Colonic mucosa (tissue), 4 donors: ENCODE results near the gene SERPINI1. TPM values are rescaled to one million over a fixed set of nuclear protein-coding genes. Genes with fewer than 3 reads are reported as not detected.

Experiments used
- DNase-seq: peaks from one replicate; pipeline ENCODE4 v3.0.0-alpha.2; 2020
- H3K27ac ChIP-seq: fragments of 200-600 bp; one replicate; pipeline ENCODE4 v1.8.0; 2021
- H3K27me3 ChIP-seq: fragments of 200-600 bp; one replicate; pipeline ENCODE4 v1.8.0; 2021
- H3K36me3 ChIP-seq: fragments of 200-600 bp; one replicate; pipeline ENCODE4 v1.8.0; 2021
- H3K4me1 ChIP-seq: fragments of 200-600 bp; one replicate; pipeline ENCODE4 v1.8.0; 2021; ENCODE audit warnings: mild to moderate bottlenecking
- H3K4me3 ChIP-seq: fragments of 200-600 bp; one replicate; pipeline ENCODE4 v1.8.0; 2021
- H3K9ac ChIP-seq, 2 donors: one replicate each; pipeline ENCODE4 v1.7.0; 2013; ENCODE audit warnings: control low read depth in 2 of 2, low read depth in 2 of 2, low read length in 2 of 2
- H3K9me3 ChIP-seq: fragments of 200-600 bp; one replicate; pipeline ENCODE4 v1.8.0; 2021
- intact Hi-C: fragments of 100-400 bp; cut with DNase I; formaldehyde crosslinking; loops from one replicate; pipeline ENCODE4 v1.14.1; 2022
- total RNA-seq, 2 donors: library from RNA; stranded (reverse); fragmentation: NEBNext Ultra II Directional in 1 of 2; extraction: Animal tissue kit (Norgen Biotek cat#: 25700) in 1 of 2; gene quantifications; one replicate each; pipeline ENCODE4 v1.2.1, GENCODE V29; 2021
- TF ChIP-seq, protein P1 (sequence below): fragments of 200-600 bp; IDR thresholded peaks from one replicate; pipeline ENCODE4 v1.8.0; 2022; ENCODE audit warnings: antibody characterized with exemption, mild to moderate bottlenecking
- donor health status: healthy.
- donor health status: DM: no; HTN: no; CAD: no.
- donor health status: DM: no; HTN: no; CAD: no.

The SERPINI1 gene
- total RNA-seq, 2 donors from 2014 or later: 1.1 to 1.3 TPM

DNA sequence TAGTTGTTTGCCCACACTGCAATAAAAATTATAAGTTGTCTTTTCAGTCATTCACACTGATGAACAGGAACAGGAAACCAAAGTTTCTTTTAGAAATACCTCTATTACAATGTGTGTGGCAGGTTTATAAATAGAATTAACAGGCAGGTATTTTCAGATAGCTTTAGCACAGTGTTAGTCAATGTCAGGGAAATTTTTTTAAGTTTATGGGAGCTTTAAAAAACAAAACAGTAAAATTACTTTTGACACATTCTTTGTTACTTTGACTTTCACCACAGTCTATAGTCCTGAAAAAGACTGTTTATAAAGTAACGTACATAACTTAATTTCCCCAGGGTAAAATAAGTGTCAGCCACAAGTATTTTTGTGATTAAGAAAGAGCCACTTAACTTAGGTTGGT is 38.1 kb downstream of the SERPINI1 start:
- intact Hi-C loops: no loop called here
- H3K4me3 ChIP-seq: no peak overlapping the region
- no peak for DNase-seq
- H3K9ac ChIP-seq: no peak overlapping the region
- H3K9me3 ChIP-seq: no peaks in the 10 kb centered on the region
- no peaks in the 10 kb centered on the region for H3K36me3 ChIP-seq
- no peaks in the 10 kb centered on the region for H3K27me3 ChIP-seq
- no peaks in the 10 kb centered on the region for H3K4me1 ChIP-seq
- TF ChIP-seq, protein P1, sequence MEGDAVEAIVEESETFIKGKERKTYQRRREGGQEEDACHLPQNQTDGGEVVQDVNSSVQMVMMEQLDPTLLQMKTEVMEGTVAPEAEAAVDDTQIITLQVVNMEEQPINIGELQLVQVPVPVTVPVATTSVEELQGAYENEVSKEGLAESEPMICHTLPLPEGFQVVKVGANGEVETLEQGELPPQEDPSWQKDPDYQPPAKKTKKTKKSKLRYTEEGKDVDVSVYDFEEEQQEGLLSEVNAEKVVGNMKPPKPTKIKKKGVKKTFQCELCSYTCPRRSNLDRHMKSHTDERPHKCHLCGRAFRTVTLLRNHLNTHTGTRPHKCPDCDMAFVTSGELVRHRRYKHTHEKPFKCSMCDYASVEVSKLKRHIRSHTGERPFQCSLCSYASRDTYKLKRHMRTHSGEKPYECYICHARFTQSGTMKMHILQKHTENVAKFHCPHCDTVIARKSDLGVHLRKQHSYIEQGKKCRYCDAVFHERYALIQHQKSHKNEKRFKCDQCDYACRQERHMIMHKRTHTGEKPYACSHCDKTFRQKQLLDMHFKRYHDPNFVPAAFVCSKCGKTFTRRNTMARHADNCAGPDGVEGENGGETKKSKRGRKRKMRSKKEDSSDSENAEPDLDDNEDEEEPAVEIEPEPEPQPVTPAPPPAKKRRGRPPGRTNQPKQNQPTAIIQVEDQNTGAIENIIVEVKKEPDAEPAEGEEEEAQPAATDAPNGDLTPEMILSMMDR: no peak
- no peak overlapping the region for H3K27ac ChIP-seq

DNA sequence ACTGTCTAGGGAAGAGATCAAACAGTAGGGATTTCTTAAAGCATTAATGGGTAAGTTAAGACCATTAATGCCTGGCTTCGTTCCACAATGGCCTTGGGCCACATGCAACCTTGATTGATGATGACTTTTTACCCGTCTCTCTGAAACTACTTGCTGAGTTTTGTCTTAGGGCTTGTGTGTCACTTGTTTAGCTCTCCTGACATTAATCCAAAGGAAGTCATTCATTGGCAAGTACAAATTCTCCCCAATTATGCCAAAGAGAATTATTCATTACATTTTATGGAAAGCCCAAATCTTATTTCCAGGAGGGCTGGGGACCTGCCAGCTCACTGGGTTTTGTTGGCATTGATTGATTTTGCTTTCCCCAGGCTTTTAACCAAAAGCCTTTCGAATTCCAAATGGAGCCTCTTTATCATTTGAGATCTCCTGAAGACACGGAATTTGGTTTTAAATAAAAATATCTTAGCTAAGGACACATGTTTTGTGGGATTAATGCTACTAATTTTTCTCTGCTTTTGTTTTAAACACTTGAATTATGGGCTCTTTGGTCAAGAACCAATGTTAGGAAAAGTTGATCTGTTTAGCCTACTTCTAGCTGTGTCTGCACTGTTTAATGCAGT is 40.7 kb downstream of the SERPINI1 start:
- Histone ChIP-seq H3K27me3 (no peaks in the 10 kb centered on the region), H3K4me3 (no peak overlapping the region), H3K36me3 (no peaks in the 10 kb centered on the region), H3K27ac (no peak overlapping the region), H3K9me3 (no peaks in the 10 kb centered on the region), H3K9ac (no peak overlapping the region), H3K4me1 (no peaks in the 10 kb centered on the region)
- TF ChIP-seq, protein P1: no peak
- intact Hi-C loops: no loop called here
- DNase-seq: no peak

DNA sequence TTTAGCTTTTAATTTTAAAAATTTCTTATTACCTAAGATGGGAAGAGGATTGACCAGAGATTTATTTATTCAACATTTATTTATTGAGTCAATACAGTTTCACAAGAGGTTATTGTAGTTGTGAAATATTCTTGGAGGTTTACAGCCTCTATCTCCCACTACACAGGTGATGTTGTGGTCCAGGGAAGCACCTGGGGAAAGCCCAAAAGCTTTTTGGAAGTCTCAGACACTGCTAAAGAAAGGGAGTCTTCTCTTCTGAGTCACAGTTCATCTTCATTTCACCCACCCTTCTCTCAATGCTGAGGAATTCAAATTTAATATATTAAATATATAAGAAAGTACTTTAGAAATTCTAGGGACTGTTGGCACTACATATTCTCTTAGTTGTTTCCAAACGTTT is 41.8 kb downstream of the SERPINI1 start:
- H3K36me3 ChIP-seq: no peaks in the 10 kb centered on the region
- no peaks in the 10 kb centered on the region for H3K27me3 ChIP-seq
- no peak for DNase-seq
- no peak overlapping the region for H3K4me3 ChIP-seq
- no peaks in the 10 kb centered on the region for H3K9me3 ChIP-seq
- H3K4me1 ChIP-seq: no peaks in the 10 kb centered on the region
- H3K9ac ChIP-seq: no peak overlapping the region
- no peak overlapping the region for H3K27ac ChIP-seq
- intact Hi-C loops: no loop called here
- TF ChIP-seq, protein P1: no peak

DNA sequence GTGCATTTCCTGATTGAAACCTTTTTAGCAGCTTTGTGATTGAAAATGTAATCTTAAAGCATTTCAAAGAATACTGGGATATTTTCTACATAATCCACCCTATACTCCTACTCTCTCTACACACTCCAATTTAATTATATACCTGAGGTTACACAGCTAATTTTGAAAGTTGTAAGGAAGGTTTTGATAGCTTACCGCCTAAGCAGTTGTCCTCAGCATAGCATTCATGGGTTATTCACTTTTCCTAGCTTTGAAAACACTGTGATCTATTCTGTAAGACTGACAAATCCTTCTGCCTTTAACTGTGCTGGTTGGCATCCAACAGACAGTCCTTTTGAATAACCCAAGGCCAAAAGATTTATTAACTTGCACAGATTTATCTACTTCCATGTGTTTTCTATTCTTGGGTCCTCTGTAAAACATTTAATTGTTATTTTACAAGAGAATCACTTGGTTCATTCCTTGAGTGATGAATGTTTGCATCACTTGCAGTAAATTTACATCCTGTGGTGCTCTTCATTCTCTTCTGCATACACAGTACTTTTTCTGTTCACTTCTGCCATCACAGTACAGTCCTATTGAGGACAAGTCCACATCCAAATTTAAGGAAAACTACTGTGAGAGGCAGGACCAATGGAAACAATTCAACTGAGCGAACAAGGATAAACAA is 44.8 kb downstream of the SERPINI1 start:
- no peaks in the 10 kb centered on the region for H3K36me3 ChIP-seq
- TF ChIP-seq, protein P1: no peak
- no peaks in the 10 kb centered on the region for H3K4me1 ChIP-seq
- H3K9ac ChIP-seq: no peak overlapping the region
- H3K4me3 ChIP-seq: no peak overlapping the region
- H3K27ac ChIP-seq: no peak overlapping the region
- no peak for DNase-seq
- no peaks in the 10 kb centered on the region for H3K9me3 ChIP-seq
- no peaks in the 10 kb centered on the region for H3K27me3 ChIP-seq
- intact Hi-C loops: no loop called here

DNA sequence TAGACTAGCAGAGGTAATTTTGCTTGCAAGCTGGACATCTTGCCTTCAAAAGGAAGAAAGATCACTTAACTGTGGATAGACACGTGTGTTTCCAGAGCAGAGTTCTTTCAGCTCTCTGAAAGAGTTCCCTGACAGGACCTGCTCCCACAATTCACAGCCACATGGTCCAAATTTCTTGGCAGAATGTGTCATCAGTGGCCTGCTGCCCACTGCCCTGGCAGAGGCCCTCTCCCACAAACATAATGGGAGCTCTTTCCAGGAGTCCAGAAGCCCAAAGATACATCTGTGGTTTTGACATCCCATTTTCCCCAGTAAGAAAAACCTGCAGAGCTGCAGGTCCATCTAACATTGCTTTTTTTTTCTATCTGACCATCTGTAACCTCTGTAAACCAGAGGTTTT is 48.3 kb downstream of the SERPINI1 start:
- no peak for DNase-seq
- Histone ChIP-seq H3K9me3 (no peaks in the 10 kb centered on the region), H3K27me3 (no peaks in the 10 kb centered on the region), H3K4me1 (no peaks in the 10 kb centered on the region), H3K4me3 (no peak overlapping the region), H3K9ac (no peak overlapping the region), H3K27ac (no peak overlapping the region), H3K36me3 (no peaks in the 10 kb centered on the region)
- intact Hi-C loops: no loop called here
- TF ChIP-seq, protein P1: no peak
